K562 (cell line): ENCODE results near the gene EPO. TPM values are rescaled to one million over a fixed set of nuclear protein-coding genes. Genes with fewer than 3 reads are reported as not detected.

ENCODE experiments used
- ATAC-seq: fragments of 200-7000 bp; cut with Tn5 transposase; 3 replicates; pipeline ENCODE4 v1.9.1; 2020; ENCODE audit warnings: moderate library complexity
- BruUV-seq: library from RNA; stranded (reverse); fragments of 400-500 nt; replicated peaks from 2 replicates; lab custom pipeline; 2021; lab: Mats Ljungman, UMichigan
- CTCF ChIA-PET: fragments of 300-600 bp; formaldehyde crosslinking; extraction: SDS; loops from one replicate; lab custom pipeline; 2021; ENCODE audit warnings: low intra/inter-chr PET ratio; lab: Yijun Ruan, JAX
- POLR2A ChIA-PET: fragments of 300-600, 350-650 bp; sonication (Branson Sonifier 250); formaldehyde crosslinking; extraction: SDS; loops from one replicate; lab custom pipeline; 2021; ENCODE audit warnings: antibody characterized with exemption, inconsistent platforms; lab: Yijun Ruan, JAX
- DNase-seq, 4 experiments: peaks; one replicate each; pipeline versions ENCODE4 v3.0.0 to v3.0.0-alpha.2; 2011 to 2018; ENCODE audit warnings: low spot score in 3 of 4, mixed read lengths in 3 of 4; ENCODE audit errors: extremely low read depth in 1 of 4
- FAIRE-seq: peaks from 2 replicates; lab custom pipeline; 2011; peaks lifted over from hg19 to GRCh38; lab: Jason Lieb, UNC
- H2AFZ ChIP-seq: 2 replicates; pipeline ENCODE4 v1.6.0; 2011; ENCODE audit warnings: low read depth, low read length, control low read depth, inconsistent platforms
- H3K27ac ChIP-seq: fragments of 200-600 bp; 3 replicates; pipeline ENCODE4 v1.8.0; 2011; ENCODE audit warnings: low read depth, mild to moderate bottlenecking, control low read depth, inconsistent platforms, low read length, moderate library complexity, mixed read lengths; ENCODE audit errors: extremely low read depth
- H3K27me3 ChIP-seq, 2 experiments: fragments of 300-600 bp in 1 of 2; 2 replicates in 1 of 2; 3 replicates in 1 of 2; pipeline versions ENCODE4 v1.6.0 to v1.8.0; 2011; ENCODE audit warnings: inconsistent platforms in 2 of 2, low read length in 2 of 2, mild to moderate bottlenecking in 1 of 2, mixed read lengths in 1 of 2, moderate library complexity in 1 of 2; ENCODE audit not compliant: control insufficient read depth in 2 of 2, insufficient read depth in 2 of 2
- H3K36me3 ChIP-seq: fragments of 300-600 bp; 3 replicates; pipeline ENCODE4 v1.8.0; 2011; ENCODE audit warnings: mild to moderate bottlenecking, low read length, inconsistent platforms; ENCODE audit not compliant: control insufficient read depth, insufficient read depth
- H3K4me1 ChIP-seq, 2 experiments: fragments of 200-600 bp in 1 of 2; replicated peaks in 1 of 2; 2 replicates in 1 of 2; 3 replicates in 1 of 2; pipeline versions ENCODE4 v1.5.1 to v1.8.0; 2011; ENCODE audit warnings: inconsistent platforms in 2 of 2, low read length in 2 of 2, mild to moderate bottlenecking in 1 of 2, mixed read lengths in 1 of 2, moderate library complexity in 1 of 2; ENCODE audit not compliant: control insufficient read depth in 2 of 2, insufficient read depth in 2 of 2
- H3K4me2 ChIP-seq: 2 replicates; pipeline ENCODE4 v1.6.1; 2011; ENCODE audit warnings: low read length, control low read depth, inconsistent platforms, mixed read lengths; ENCODE audit not compliant: insufficient read depth
- H3K4me3 ChIP-seq: fragments of 200-600 bp; sonication (generic), shearing (Covaris generic); 2 replicates; pipeline ENCODE4 v1.5.1; 2016; ENCODE audit warnings: control low read depth, inconsistent platforms
- H3K79me2 ChIP-seq: fragments of 200-600 bp; 3 replicates; pipeline ENCODE4 v1.8.0; 2011; ENCODE audit warnings: low read length, inconsistent platforms; ENCODE audit not compliant: control insufficient read depth, insufficient read depth
- H3K9ac ChIP-seq, 2 experiments: 2 replicates each; pipeline versions ENCODE4 v1.6.0 to v1.6.1; 2011; ENCODE audit warnings: low read depth in 2 of 2, low read length in 2 of 2, control low read depth in 1 of 2, inconsistent platforms in 1 of 2, mild to moderate bottlenecking in 1 of 2, mixed read lengths in 1 of 2; ENCODE audit not compliant: insufficient read depth in 1 of 2
- H3K9me1 ChIP-seq: one replicate; pipeline ENCODE4 v1.6.0; 2011; ENCODE audit warnings: inconsistent platforms, mild to moderate bottlenecking, low read length, moderate library complexity; ENCODE audit not compliant: control insufficient read depth, insufficient read depth
- H3K9me3 ChIP-seq: replicated peaks from 2 replicates; pipeline ENCODE4 v1.5.1; 2011; ENCODE audit warnings: low read depth, low read length, inconsistent platforms; ENCODE audit not compliant: control insufficient read depth, insufficient read depth
- H4K20me1 ChIP-seq: replicated peaks from 2 replicates; pipeline ENCODE4 v1.6.1; 2011; ENCODE audit warnings: low read length, inconsistent platforms, mixed read lengths; ENCODE audit not compliant: control insufficient read depth, insufficient read depth
- ARHGAP35 ChIP-seq: fragments of 450-650 bp; IDR thresholded peaks from 2 replicates; pipeline ENCODE4 v1.6.1; 2018; ENCODE audit not compliant: partially characterized antibody
- ARID3B ChIP-seq: fragments of 250-450 bp; sonication (Bioruptor Pico); IDR thresholded peaks from 2 replicates; pipeline ENCODE4 v1.4.0; 2020; ENCODE audit warnings: borderline replicate concordance
- BCOR ChIP-seq: fragments of 450-650 bp; IDR thresholded peaks from 2 replicates; pipeline ENCODE4 v1.6.1; 2016
- EGR1 ChIP-seq: fragments of 450-650 bp; conservative IDR thresholded peaks from 2 replicates; pipeline ENCODE4 v1.6.1; 2017; ENCODE audit warnings: mild to moderate bottlenecking
- NR2C1 ChIP-seq, 2 experiments: fragments of 450-650 bp; IDR thresholded peaks; 2 replicates each; pipeline ENCODE4 v1.6.1; 2017; ENCODE audit warnings: mild to moderate bottlenecking in 2 of 2, antibody characterized with exemption in 1 of 2, inconsistent platforms in 1 of 2, missing compliant biosample characterization in 1 of 2, missing genetic modification characterization in 1 of 2
- TAF1 ChIP-seq: IDR thresholded peaks from 2 replicates; pipeline ENCODE4 v1.6.1; 2011; ENCODE audit warnings: mild to moderate bottlenecking, low read length, moderate library complexity; ENCODE audit not compliant: insufficient read depth, control insufficient read depth, severe bottlenecking; ENCODE audit errors: extremely low read depth
- ZNF561 ChIP-seq: fragments of 450-650 bp; formaldehyde crosslinking; conservative IDR thresholded peaks from 2 replicates; pipeline ENCODE4 v1.4.0; 2020; ENCODE audit warnings: mild to moderate bottlenecking, moderate library complexity
- WGBS: fragments of 100-300 bp; shearing (Covaris generic); methylation state at CpG from one replicate; pipeline ENCODE4 v1.1.6; 2016; ENCODE audit warnings: low coverage, mixed read lengths; ENCODE audit not compliant: insufficient coverage; ENCODE audit errors: missing lambda C conversion rate; 5-methylcytosine and 5-hydroxymethylcytosine counted together
- in situ Hi-C: fragments of 300-500 bp; cut with MboI; formaldehyde crosslinking; loops from 4 replicates; pipeline ENCODE4 v1.15.0; 2018; ENCODE audit warnings: inconsistent platforms, mixed read lengths
- intact Hi-C: fragments of 100-400 bp; cut with micrococcal nuclease; formaldehyde crosslinking; loops from 2 replicates; pipeline ENCODE4 v1.14.2; 2022
- polyA plus RNA-seq, 8 experiments: library from polyadenylated mRNA; depleted of rRNA in 4 of 8; stranded (reverse) in 5 of 8; unstranded in 3 of 8; fragments of >200 nt; fragmentation: Nextera tagmentation in 2 of 8; fragmentation: Illumina TruSeq in 1 of 8; extraction: Ambion mirVana in 2 of 8; extraction: Trizol in 1 of 8; gene quantifications; 2 replicates each; pipeline versions ENCODE4 v1.2.1 to v1.2.3, GENCODE V29; 2011 to 2014; ENCODE audit warnings: inconsistent platforms in 1 of 8, missing spikeins in 1 of 8
- total RNA-seq, 7 experiments: library from RNA; depleted of rRNA in 6 of 7; stranded (reverse); fragments of >200 nt in 6 of 7; fragmentation: Illumina TruSeq in 2 of 7; extraction: Trizol in 2 of 7; gene quantifications; 2 replicates each; pipeline versions ENCODE4 v1.2.1 to v1.2.3, GENCODE V29; 2011 to 2021; ENCODE audit warnings: low replicate concordance in 1 of 7

The EPO gene
- total and polyA plus RNA-seq, 9 of the 15 experiments (the other 6 are each of a cell fraction or from before 2014, with no cell fraction given): 0.06 to 0.41 (median 0.07) TPM; not detected in 6

- CTCF ChIA-PET: no interaction called here
- TF ChIP-seq BCOR (peak; percentile 52; the same call in 1 of the 2 replicates), EGR1 (peak; percentile 70), ZNF561 (no peak), ARID3B (CRISPR knock-in tag) (no peak), ARHGAP35 (no peak), TAF1 (no peak), NR2C1 (IDR thresholded peaks at IDR 0.05) (no peak), NR2C1 (tag; IDR thresholded peaks at IDR 0.05) (no peak)
- Histone ChIP-seq H3K4me1 (peaks cover 0 to 11% of the 10 kb centered on the region in 2 experiments; a peak in 1 of 5 replicates), H3K36me3 (no peaks in the 10 kb centered on the region), H3K27me3 (peaks cover 55 to 86% of the 10 kb centered on the region in 2 experiments), H3K9me1 (no peaks in the 10 kb centered on the region), H4K20me1 (no peaks in the 10 kb centered on the region; the same call in 1 of the 2 replicates), H3K9ac (peak overlapping the region in 1 of 2 experiments; percentile 17; a peak in 1 of 4 replicates), H3K4me2 (no peak overlapping the region), H3K9me3 (no peaks in the 10 kb centered on the region), H3K79me2 (no peaks in the 10 kb centered on the region), H3K27ac (no peak overlapping the region), H2AFZ (no peak overlapping the region), H3K4me3 (no peak overlapping the region)
- BruUV-seq: no TSS peak
- POLR2A ChIA-PET: interaction anchor here (1.4 kb wide), 1 partner anchor 10 kb away, joined by 3 read pairs; no protein-coding TSS in a partner anchor
- DNase-seq: peak in 1 of 4 experiments; percentile 11
- in situ Hi-C loops: no loop called here
- no peak for FAIRE-seq
- intact Hi-C loops: no loop called here
- no peak for ATAC-seq
- 11% methylated on average over 7 of the region's 7 CpGs for WGBS
Measured at GRCh38 chr7:100768784-100769183, 48.5 kb downstream of the EPO start.

Other genes with a start within 250 kb of the EPO start
Only the 7 nearest of the 22 such genes appear.
- 71.6 and 92.0 TPM in 2 replicates for gene TFR2, start 78.9 kb upstream of the EPO start, total RNA-seq (2014; rRNA removed)
- 16.3 and 21.7 TPM in 2 replicates for gene TFR2, start 78.9 kb upstream of the EPO start, total RNA-seq (2014; rRNA removed; fragmentation: Illumina TruSeq; extraction: Trizol)
- 40.8 and 44.0 TPM in 2 replicates for gene TFR2, start 78.9 kb upstream of the EPO start, total RNA-seq (2015; rRNA removed; fragmentation: Illumina TruSeq; extraction: Trizol)
- gene TFR2, start 78.9 kb upstream of the EPO start, total RNA-seq (2021): 121 and 123 TPM in 2 replicates
- gene TFR2, start 78.9 kb upstream of the EPO start, polyA plus RNA-seq (2011; rRNA removed): 51.1 and 65.2 TPM in 2 replicates
- gene TFR2, start 78.9 kb upstream of the EPO start, polyA plus RNA-seq (2014; fragmentation: Illumina TruSeq; extraction: Trizol): 55.3 and 63.5 TPM in 2 replicates
- gene TFR2, start 78.9 kb upstream of the EPO start, polyA plus RNA-seq (2014; fragmentation: Nextera tagmentation; extraction: Ambion mirVana): 1 to 10 TPM; 3.8 to 4.7 TPM
- gene TFR2, start 78.9 kb upstream of the EPO start, polyA plus RNA-seq (2014; rRNA removed): 82.0 and 88.6 TPM in 2 replicates
- not detected in 2 replicates for gene ACTL6B, start 64.0 kb upstream of the EPO start, total RNA-seq (2014; rRNA removed)
- gene ACTL6B, start 64.0 kb upstream of the EPO start, total RNA-seq (2014; rRNA removed; fragmentation: Illumina TruSeq; extraction: Trizol): not detected in 2 replicates
- gene ACTL6B, start 64.0 kb upstream of the EPO start, total RNA-seq (2015; rRNA removed; fragmentation: Illumina TruSeq; extraction: Trizol): not detected in 2 replicates
- not detected in 2 replicates for gene ACTL6B, start 64.0 kb upstream of the EPO start, total RNA-seq (2021)
- not detected in 2 replicates for gene ACTL6B, start 64.0 kb upstream of the EPO start, polyA plus RNA-seq (2011; rRNA removed)
- not detected in 2 replicates for gene ACTL6B, start 64.0 kb upstream of the EPO start, polyA plus RNA-seq (2014; fragmentation: Illumina TruSeq; extraction: Trizol)
- gene ACTL6B, start 64.0 kb upstream of the EPO start, polyA plus RNA-seq (2014; fragmentation: Nextera tagmentation; extraction: Ambion mirVana): not detected
- gene ACTL6B, start 64.0 kb upstream of the EPO start, polyA plus RNA-seq (2014; rRNA removed): not detected in 2 replicates
- 125 and 171 TPM in 2 replicates for gene GNB2, start 46.7 kb upstream of the EPO start, total RNA-seq (2014; rRNA removed)
- gene GNB2, start 46.7 kb upstream of the EPO start, total RNA-seq (2014; rRNA removed; fragmentation: Illumina TruSeq; extraction: Trizol): 25.4 and 37.1 TPM in 2 replicates
- gene GNB2, start 46.7 kb upstream of the EPO start, total RNA-seq (2015; rRNA removed; fragmentation: Illumina TruSeq; extraction: Trizol): 74.1 and 78.5 TPM in 2 replicates
- 320 and 323 TPM in 2 replicates for gene GNB2, start 46.7 kb upstream of the EPO start, total RNA-seq (2021)
- gene GNB2, start 46.7 kb upstream of the EPO start, polyA plus RNA-seq (2011; rRNA removed): 83.8 and 104 TPM in 2 replicates
- 212 and 251 TPM in 2 replicates for gene GNB2, start 46.7 kb upstream of the EPO start, polyA plus RNA-seq (2014; fragmentation: Illumina TruSeq; extraction: Trizol)
- 1 to 10 TPM in 1 of 2 experiments, under 1 TPM in 1; 0.65 to 5.2 TPM for gene GNB2, start 46.7 kb upstream of the EPO start, polyA plus RNA-seq (2014; fragmentation: Nextera tagmentation; extraction: Ambion mirVana)
- 189 and 193 TPM in 2 replicates for gene GNB2, start 46.7 kb upstream of the EPO start, polyA plus RNA-seq (2014; rRNA removed)
- 30.6 and 33.6 TPM in 2 replicates for gene GIGYF1, start 26.2 kb upstream of the EPO start, total RNA-seq (2014; rRNA removed)
- gene GIGYF1, start 26.2 kb upstream of the EPO start, total RNA-seq (2014; rRNA removed; fragmentation: Illumina TruSeq; extraction: Trizol): 7.7 and 8.0 TPM in 2 replicates
- gene GIGYF1, start 26.2 kb upstream of the EPO start, total RNA-seq (2015; rRNA removed; fragmentation: Illumina TruSeq; extraction: Trizol): 20.0 and 21.0 TPM in 2 replicates
- 57.8 and 76.2 TPM in 2 replicates for gene GIGYF1, start 26.2 kb upstream of the EPO start, total RNA-seq (2021)
- 9.7 and 12.7 TPM in 2 replicates for gene GIGYF1, start 26.2 kb upstream of the EPO start, polyA plus RNA-seq (2011; rRNA removed)
- 16.8 and 24.3 TPM in 2 replicates for gene GIGYF1, start 26.2 kb upstream of the EPO start, polyA plus RNA-seq (2014; fragmentation: Illumina TruSeq; extraction: Trizol)
- 1 to 10 TPM in 1 of 2 experiments, under 1 TPM in 1; 0.56 to 1.6 TPM for gene GIGYF1, start 26.2 kb upstream of the EPO start, polyA plus RNA-seq (2014; fragmentation: Nextera tagmentation; extraction: Ambion mirVana)
- gene GIGYF1, start 26.2 kb upstream of the EPO start, polyA plus RNA-seq (2014; rRNA removed): 39.5 and 59.2 TPM in 2 replicates
- 150 and 214 TPM in 2 replicates for gene POP7, start 14.3 kb upstream of the EPO start, total RNA-seq (2014; rRNA removed)
- 46.7 and 49.9 TPM in 2 replicates for gene POP7, start 14.3 kb upstream of the EPO start, total RNA-seq (2014; rRNA removed; fragmentation: Illumina TruSeq; extraction: Trizol)
- 115 TPM in 2 replicates for gene POP7, start 14.3 kb upstream of the EPO start, total RNA-seq (2015; rRNA removed; fragmentation: Illumina TruSeq; extraction: Trizol)
- gene POP7, start 14.3 kb upstream of the EPO start, total RNA-seq (2021): 109 TPM in 2 replicates
- gene POP7, start 14.3 kb upstream of the EPO start, polyA plus RNA-seq (2011; rRNA removed): 43.3 and 68.9 TPM in 2 replicates
- 46.0 and 87.4 TPM in 2 replicates for gene POP7, start 14.3 kb upstream of the EPO start, polyA plus RNA-seq (2014; fragmentation: Illumina TruSeq; extraction: Trizol)
- 10 to 100 TPM; 11.5 to 27.1 TPM for gene POP7, start 14.3 kb upstream of the EPO start, polyA plus RNA-seq (2014; fragmentation: Nextera tagmentation; extraction: Ambion mirVana)
- 163 and 191 TPM in 2 replicates for gene POP7, start 14.3 kb upstream of the EPO start, polyA plus RNA-seq (2014; rRNA removed)
- gene ZAN, start 13.1 kb downstream of the EPO start, total RNA-seq (2014; rRNA removed): not detected in 2 replicates
- not detected in 2 replicates for gene ZAN, start 13.1 kb downstream of the EPO start, total RNA-seq (2014; rRNA removed; fragmentation: Illumina TruSeq; extraction: Trizol)
- gene ZAN, start 13.1 kb downstream of the EPO start, total RNA-seq (2015; rRNA removed; fragmentation: Illumina TruSeq; extraction: Trizol): not detected in 2 replicates
- gene ZAN, start 13.1 kb downstream of the EPO start, total RNA-seq (2021): not detected in 2 replicates
- gene ZAN, start 13.1 kb downstream of the EPO start, polyA plus RNA-seq (2011; rRNA removed): not detected in 2 replicates
- not detected in 2 replicates for gene ZAN, start 13.1 kb downstream of the EPO start, polyA plus RNA-seq (2014; fragmentation: Illumina TruSeq; extraction: Trizol)
- gene ZAN, start 13.1 kb downstream of the EPO start, polyA plus RNA-seq (2014; fragmentation: Nextera tagmentation; extraction: Ambion mirVana): not detected
- not detected in 2 replicates for gene ZAN, start 13.1 kb downstream of the EPO start, polyA plus RNA-seq (2014; rRNA removed)
- 65.2 and 85.5 TPM in 2 replicates for gene EPHB4, start 107.1 kb downstream of the EPO start, total RNA-seq (2014; rRNA removed)
- 26.4 and 34.2 TPM in 2 replicates for gene EPHB4, start 107.1 kb downstream of the EPO start, total RNA-seq (2014; rRNA removed; fragmentation: Illumina TruSeq; extraction: Trizol)
- 44.9 and 45.9 TPM in 2 replicates for gene EPHB4, start 107.1 kb downstream of the EPO start, total RNA-seq (2015; rRNA removed; fragmentation: Illumina TruSeq; extraction: Trizol)
- 81.5 and 82.1 TPM in 2 replicates for gene EPHB4, start 107.1 kb downstream of the EPO start, total RNA-seq (2021)
- gene EPHB4, start 107.1 kb downstream of the EPO start, polyA plus RNA-seq (2011; rRNA removed): 37.7 and 37.9 TPM in 2 replicates
- gene EPHB4, start 107.1 kb downstream of the EPO start, polyA plus RNA-seq (2014; fragmentation: Illumina TruSeq; extraction: Trizol): 36.4 and 55.3 TPM in 2 replicates
- gene EPHB4, start 107.1 kb downstream of the EPO start, polyA plus RNA-seq (2014; fragmentation: Nextera tagmentation; extraction: Ambion mirVana): 1 to 10 TPM; 1.2 to 1.5 TPM
- 47.0 and 50.6 TPM in 2 replicates for gene EPHB4, start 107.1 kb downstream of the EPO start, polyA plus RNA-seq (2014; rRNA removed)